ENCODE measurements around the gene CORT.
"Not testable (repeated sequence)": the region's sequence is repeated elsewhere in the genome, so short reads cannot be mapped to it uniquely, and the experiment has no call there.

CORT gene, protein sequence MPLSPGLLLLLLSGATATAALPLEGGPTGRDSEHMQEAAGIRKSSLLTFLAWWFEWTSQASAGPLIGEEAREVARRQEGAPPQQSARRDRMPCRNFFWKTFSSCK

GRCh38 chr1:10449751-10450150, at the start of gene CORT:
Gene CORT (plus strand): TSS chr1:10450031. CDS start chr1:10450224, 193 bp downstream.
- DNase-seq (ENCODE audit: low spot score): no peak
- no peak for TF ChIP-seq CTCF (IDR thresholded peaks at IDR 0.05; ENCODE audit: borderline replicate concordance, control extremely low read depth, extremely low read depth, insufficient read depth, missing control alignments)
- in situ Hi-C loops (cut with MboI; ENCODE audit: low sequenced_read_pairs, unreplicated experiment): no loop called here

DNA sequence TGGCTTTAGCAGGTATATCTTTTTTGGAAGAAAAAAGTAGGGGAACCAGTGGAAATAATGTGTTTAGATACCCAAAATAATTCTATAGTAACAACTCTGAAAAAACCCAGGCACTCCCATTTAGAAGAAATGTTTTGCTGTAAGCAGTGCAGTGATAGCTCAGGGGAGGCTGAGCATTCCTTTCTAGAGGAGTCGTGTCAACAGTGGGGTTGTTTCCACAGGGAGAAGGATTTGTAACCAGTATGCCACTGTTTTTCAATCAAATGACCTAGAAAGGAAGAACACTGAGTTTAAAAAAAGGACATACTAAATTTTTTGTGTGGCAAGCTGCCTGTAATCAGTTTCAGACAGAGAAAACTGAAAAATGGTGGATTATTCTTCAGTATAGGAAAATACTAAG, 48.5 kb upstream of the CORT start:
- no peak for DNase-seq (ENCODE audit: low spot score)
- TF ChIP-seq CTCF (IDR thresholded peaks at IDR 0.05; ENCODE audit: borderline replicate concordance, control extremely low read depth, extremely low read depth, insufficient read depth, missing control alignments): no peak
- in situ Hi-C loops (cut with MboI; ENCODE audit: low sequenced_read_pairs, unreplicated experiment): no loop called here

DNA sequence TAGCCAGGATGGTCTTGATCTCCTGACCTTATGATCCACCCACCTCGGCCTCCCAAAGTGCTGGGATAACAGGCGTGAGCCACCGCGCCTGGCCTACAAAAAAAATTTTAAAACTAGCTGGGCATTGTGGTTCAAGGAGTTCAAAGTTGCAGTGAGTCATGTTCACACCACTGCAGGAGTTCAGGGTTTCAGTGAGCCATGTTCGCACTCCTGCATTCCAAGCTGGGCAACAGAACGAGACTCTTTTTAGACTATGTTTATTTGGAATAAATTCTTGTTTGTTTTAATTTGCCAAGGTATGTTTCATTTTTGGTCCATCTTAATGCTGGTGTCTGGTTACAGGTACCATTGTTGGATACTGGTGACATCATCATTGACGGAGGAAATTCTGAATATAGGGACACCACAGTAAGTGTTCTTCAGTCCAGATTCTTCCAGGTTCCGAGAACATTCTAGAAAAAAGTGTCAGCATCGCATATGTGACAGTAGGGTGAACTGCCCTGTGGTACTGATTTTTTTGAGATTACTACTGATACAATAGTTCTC, 47.0 kb upstream of the CORT start:
- TF ChIP-seq CTCF (IDR thresholded peaks at IDR 0.05; ENCODE audit: borderline replicate concordance, control extremely low read depth, extremely low read depth, insufficient read depth, missing control alignments): no peak
- no peak for DNase-seq (ENCODE audit: low spot score)
- in situ Hi-C loops (cut with MboI; ENCODE audit: low sequenced_read_pairs, unreplicated experiment): no loop called here

GRCh38 chr1:10407201-10407600, 42.6 kb upstream of the CORT start:
- TF ChIP-seq CTCF (IDR thresholded peaks at IDR 0.05; ENCODE audit: borderline replicate concordance, control extremely low read depth, extremely low read depth, insufficient read depth, missing control alignments): no peak
- DNase-seq (ENCODE audit: low spot score): no peak
- in situ Hi-C loops (cut with MboI; ENCODE audit: low sequenced_read_pairs, unreplicated experiment): no loop called here

- in situ Hi-C loops (cut with MboI; ENCODE audit: low sequenced_read_pairs, unreplicated experiment): no loop called here
- DNase-seq (ENCODE audit: low spot score): no peak
Measured at GRCh38 chr1:10415211-10415930, 34.5 kb upstream of the CORT start.

DNA sequence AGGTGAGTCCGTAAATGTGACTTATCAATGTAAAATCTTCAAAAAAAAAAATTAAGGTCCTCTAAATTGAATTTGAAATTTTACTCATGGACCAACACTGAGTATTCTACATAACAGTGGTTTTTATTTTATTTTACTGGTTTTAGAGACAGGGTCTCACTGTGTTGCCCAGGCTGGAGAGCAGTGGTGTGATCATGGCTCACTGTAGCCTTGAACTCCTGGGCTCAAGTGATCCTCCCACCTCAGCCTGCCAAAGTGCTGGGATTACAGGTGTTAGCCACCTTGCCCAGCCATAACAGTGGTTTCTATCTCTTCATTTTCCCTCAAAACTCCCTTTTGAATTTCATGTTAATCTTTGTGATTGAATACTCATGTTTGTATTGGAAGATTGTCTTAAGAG, 33.9 kb upstream of the CORT start:
- DNase-seq (ENCODE audit: low spot score); in situ Hi-C loops (cut with MboI; ENCODE audit: low sequenced_read_pairs, unreplicated experiment): not testable (repeated sequence)

More at GRCh38 chr1:10415211-10415930, 34.5 kb upstream of the CORT start:
- no peak for TF ChIP-seq CTCF (IDR thresholded peaks at IDR 0.05; ENCODE audit: borderline replicate concordance, control extremely low read depth, extremely low read depth, insufficient read depth, missing control alignments)

- in situ Hi-C loops (cut with MboI; ENCODE audit: low sequenced_read_pairs, unreplicated experiment); DNase-seq (ENCODE audit: low spot score): not testable (repeated sequence)
Measured at GRCh38 chr1:10418741-10419140, 31.1 kb upstream of the CORT start.
